Measurements from ENCODE around the gene CDKL2. TPM values are rescaled to one million over a fixed set of nuclear protein-coding genes. Genes with fewer than 3 reads are reported as not detected.
"Not testable (repeated sequence)": the region's sequence is repeated elsewhere in the genome, so short reads cannot be mapped to it uniquely, and the experiment has no call there.

CDKL2 gene
- total RNA-seq, 1 donor from 2014 or later: 2.3 TPM

- H3K4me3 Mint-ChIP-seq (ENCODE audit: unreplicated experiment): no peak overlapping the region
- no peak for DNase-seq (ENCODE audit: extremely low spot score, unreplicated experiment)
- peaks cover 4% of the 10 kb centered on the region for H3K36me3 Mint-ChIP-seq (ENCODE audit: unreplicated experiment)
- no peaks in the 10 kb centered on the region for H3K9me3 Mint-ChIP-seq (ENCODE audit: unreplicated experiment)
- H3K27me3 Mint-ChIP-seq (ENCODE audit: unreplicated experiment): no peaks in the 10 kb centered on the region
- no peak overlapping the region for H3K27ac Mint-ChIP-seq (ENCODE audit: unreplicated experiment)
- peaks cover 51% of the 10 kb centered on the region for H3K4me1 Mint-ChIP-seq (ENCODE audit: unreplicated experiment)
- no peak for TF ChIP-seq CTCF (IDR thresholded peaks at IDR 0.05)
Measured at GRCh38 chr4:75666299-75666698, 36.0 kb upstream of the CDKL2 start.

- not testable (repeated sequence) for H3K4me3 Mint-ChIP-seq (ENCODE audit: unreplicated experiment); H3K9me3 Mint-ChIP-seq (ENCODE audit: unreplicated experiment); DNase-seq (ENCODE audit: extremely low spot score, unreplicated experiment); H3K27me3 Mint-ChIP-seq (ENCODE audit: unreplicated experiment); H3K27ac Mint-ChIP-seq (ENCODE audit: unreplicated experiment); H3K36me3 Mint-ChIP-seq (ENCODE audit: unreplicated experiment)
- peaks cover 36% of the 10 kb centered on the region for H3K4me1 Mint-ChIP-seq (ENCODE audit: unreplicated experiment)
Measured at GRCh38 chr4:75664604-75665003, 34.3 kb upstream of the CDKL2 start.

GRCh38 chr4:75662626-75663025 lies 32.3 kb upstream of the CDKL2 start:
- peaks cover 19% of the 10 kb centered on the region for H3K36me3 Mint-ChIP-seq (ENCODE audit: unreplicated experiment)
- H3K27ac Mint-ChIP-seq (ENCODE audit: unreplicated experiment): no peak overlapping the region
- no peak for TF ChIP-seq CTCF (IDR thresholded peaks at IDR 0.05)
- H3K4me1 Mint-ChIP-seq (ENCODE audit: unreplicated experiment): peaks cover 25% of the 10 kb centered on the region
- H3K4me3 Mint-ChIP-seq (ENCODE audit: unreplicated experiment): no peak overlapping the region
- no peaks in the 10 kb centered on the region for H3K27me3 Mint-ChIP-seq (ENCODE audit: unreplicated experiment)
- H3K9me3 Mint-ChIP-seq (ENCODE audit: unreplicated experiment): no peaks in the 10 kb centered on the region
- no peak for DNase-seq (ENCODE audit: extremely low spot score, unreplicated experiment)

GRCh38 chr4:75660491-75660890 lies 30.2 kb upstream of the CDKL2 start:
- DNase-seq (ENCODE audit: extremely low spot score, unreplicated experiment): no peak
- Mint-ChIP-seq H3K4me3 (ENCODE audit: unreplicated experiment) (no peak overlapping the region), H3K27ac (ENCODE audit: unreplicated experiment) (no peak overlapping the region), H3K4me1 (ENCODE audit: unreplicated experiment) (peaks cover 9% of the 10 kb centered on the region), H3K27me3 (ENCODE audit: unreplicated experiment) (no peaks in the 10 kb centered on the region), H3K9me3 (ENCODE audit: unreplicated experiment) (no peaks in the 10 kb centered on the region), H3K36me3 (ENCODE audit: unreplicated experiment) (peaks cover 27% of the 10 kb centered on the region)
- no peak for TF ChIP-seq CTCF (IDR thresholded peaks at IDR 0.05)

- H3K27me3 Mint-ChIP-seq (ENCODE audit: unreplicated experiment): no peaks in the 10 kb centered on the region
- peaks cover 32% of the 10 kb centered on the region for H3K36me3 Mint-ChIP-seq (ENCODE audit: unreplicated experiment)
- no peak overlapping the region for H3K27ac Mint-ChIP-seq (ENCODE audit: unreplicated experiment)
Measured at GRCh38 chr4:75659512-75660031, 29.2 kb upstream of the CDKL2 start.

More at GRCh38 chr4:75659512-75660031, 29.2 kb upstream of the CDKL2 start:
- Mint-ChIP-seq H3K4me1 (ENCODE audit: unreplicated experiment) (peaks cover 7% of the 10 kb centered on the region), H3K4me3 (ENCODE audit: unreplicated experiment) (no peak overlapping the region), H3K9me3 (ENCODE audit: unreplicated experiment) (no peaks in the 10 kb centered on the region)
- TF ChIP-seq CTCF (IDR thresholded peaks at IDR 0.05): no peak
- no peak for DNase-seq (ENCODE audit: extremely low spot score, unreplicated experiment)
